ENCODE data around the gene TRIM8.

GRCh38 chr10:102704915-102705314 is 60.6 kb downstream of the TRIM8 start:
- TF ChIP-seq, protein P1, sequence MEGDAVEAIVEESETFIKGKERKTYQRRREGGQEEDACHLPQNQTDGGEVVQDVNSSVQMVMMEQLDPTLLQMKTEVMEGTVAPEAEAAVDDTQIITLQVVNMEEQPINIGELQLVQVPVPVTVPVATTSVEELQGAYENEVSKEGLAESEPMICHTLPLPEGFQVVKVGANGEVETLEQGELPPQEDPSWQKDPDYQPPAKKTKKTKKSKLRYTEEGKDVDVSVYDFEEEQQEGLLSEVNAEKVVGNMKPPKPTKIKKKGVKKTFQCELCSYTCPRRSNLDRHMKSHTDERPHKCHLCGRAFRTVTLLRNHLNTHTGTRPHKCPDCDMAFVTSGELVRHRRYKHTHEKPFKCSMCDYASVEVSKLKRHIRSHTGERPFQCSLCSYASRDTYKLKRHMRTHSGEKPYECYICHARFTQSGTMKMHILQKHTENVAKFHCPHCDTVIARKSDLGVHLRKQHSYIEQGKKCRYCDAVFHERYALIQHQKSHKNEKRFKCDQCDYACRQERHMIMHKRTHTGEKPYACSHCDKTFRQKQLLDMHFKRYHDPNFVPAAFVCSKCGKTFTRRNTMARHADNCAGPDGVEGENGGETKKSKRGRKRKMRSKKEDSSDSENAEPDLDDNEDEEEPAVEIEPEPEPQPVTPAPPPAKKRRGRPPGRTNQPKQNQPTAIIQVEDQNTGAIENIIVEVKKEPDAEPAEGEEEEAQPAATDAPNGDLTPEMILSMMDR (conservative IDR thresholded peaks at IDR 0.05; ENCODE audit: low read length) = no peak
- TF ChIP-seq EZH2phosphoT487 (IDR thresholded peaks at IDR 0.05; ENCODE audit: borderline replicate concordance) = no peak

Data from Loucy (cell line).